ENCODE data around the gene CCDC191.

CCDC191 gene

GRCh38 chr3:114079761-114080160, 23.4 kb upstream of the CCDC191 start:
- Histone ChIP-seq H3K4me1 (ENCODE audit: insufficient read depth, low read length) (no peaks in the 10 kb centered on the region), H4K20me1 (ENCODE audit: insufficient read depth, low read length) (no peaks in the 10 kb centered on the region), H3K27ac (ENCODE audit: low read length) (no peak overlapping the region), H3K4me2 (ENCODE audit: insufficient read depth, low read length) (no peak overlapping the region), H3K79me2 (ENCODE audit: insufficient read depth, low read length) (no peaks in the 10 kb centered on the region), H2AFZ (ENCODE audit: low read depth, low read length) (no peak overlapping the region), H3K27me3 (ENCODE audit: insufficient read depth, low read length, poor library complexity) (no peaks in the 10 kb centered on the region), H3K4me3 (ENCODE audit: low read depth in 1 of 2, low read length in 2 of 2) (no peak overlapping the region), H3K36me3 (ENCODE audit: insufficient read depth, low read length) (peaks cover 91% of the 10 kb centered on the region), H3K9ac (ENCODE audit: low read depth, low read length) (no peak overlapping the region), H3K9me3 (ENCODE audit: insufficient read depth, low read length, severe bottlenecking) (no peaks in the 10 kb centered on the region)
- ATAC-seq (ENCODE audit: insufficient read depth, low read depth) = no peak
- TF ChIP-seq EZH2 (IDR thresholded peaks at IDR 0.05; ENCODE audit: borderline replicate concordance, low read depth, low read length, severe bottlenecking) = no peak
- TF ChIP-seq, protein P1, sequence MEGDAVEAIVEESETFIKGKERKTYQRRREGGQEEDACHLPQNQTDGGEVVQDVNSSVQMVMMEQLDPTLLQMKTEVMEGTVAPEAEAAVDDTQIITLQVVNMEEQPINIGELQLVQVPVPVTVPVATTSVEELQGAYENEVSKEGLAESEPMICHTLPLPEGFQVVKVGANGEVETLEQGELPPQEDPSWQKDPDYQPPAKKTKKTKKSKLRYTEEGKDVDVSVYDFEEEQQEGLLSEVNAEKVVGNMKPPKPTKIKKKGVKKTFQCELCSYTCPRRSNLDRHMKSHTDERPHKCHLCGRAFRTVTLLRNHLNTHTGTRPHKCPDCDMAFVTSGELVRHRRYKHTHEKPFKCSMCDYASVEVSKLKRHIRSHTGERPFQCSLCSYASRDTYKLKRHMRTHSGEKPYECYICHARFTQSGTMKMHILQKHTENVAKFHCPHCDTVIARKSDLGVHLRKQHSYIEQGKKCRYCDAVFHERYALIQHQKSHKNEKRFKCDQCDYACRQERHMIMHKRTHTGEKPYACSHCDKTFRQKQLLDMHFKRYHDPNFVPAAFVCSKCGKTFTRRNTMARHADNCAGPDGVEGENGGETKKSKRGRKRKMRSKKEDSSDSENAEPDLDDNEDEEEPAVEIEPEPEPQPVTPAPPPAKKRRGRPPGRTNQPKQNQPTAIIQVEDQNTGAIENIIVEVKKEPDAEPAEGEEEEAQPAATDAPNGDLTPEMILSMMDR (IDR thresholded peaks at IDR 0.05; ENCODE audit: borderline replicate concordance, extremely low read depth, low read length, poor library complexity, severe bottlenecking) = no peak
- DNase-seq = no peak

GRCh38 chr3:114078126-114078525, 21.8 kb upstream of the CCDC191 start:
- ATAC-seq (ENCODE audit: insufficient read depth, low read depth) (no peak), DNase-seq (no peak)
- Histone ChIP-seq H2AFZ (ENCODE audit: low read depth, low read length) (no peak overlapping the region), H3K4me1 (ENCODE audit: insufficient read depth, low read length) (no peaks in the 10 kb centered on the region), H3K27ac (ENCODE audit: low read length) (no peak overlapping the region), H3K9ac (ENCODE audit: low read depth, low read length) (no peak overlapping the region), H3K4me2 (ENCODE audit: insufficient read depth, low read length) (no peak overlapping the region), H3K36me3 (ENCODE audit: insufficient read depth, low read length) (peaks cover 95% of the 10 kb centered on the region), H3K9me3 (ENCODE audit: insufficient read depth, low read length, severe bottlenecking) (no peaks in the 10 kb centered on the region), H3K4me3 (ENCODE audit: low read depth in 1 of 2, low read length in 2 of 2) (no peak overlapping the region), H3K79me2 (ENCODE audit: insufficient read depth, low read length) (no peaks in the 10 kb centered on the region), H4K20me1 (ENCODE audit: insufficient read depth, low read length) (no peaks in the 10 kb centered on the region), H3K27me3 (ENCODE audit: insufficient read depth, low read length, poor library complexity) (no peaks in the 10 kb centered on the region)
- TF ChIP-seq, protein P1 (IDR thresholded peaks at IDR 0.05; ENCODE audit: borderline replicate concordance, extremely low read depth, low read length, poor library complexity, severe bottlenecking) = no peak
- TF ChIP-seq EZH2 (IDR thresholded peaks at IDR 0.05; ENCODE audit: borderline replicate concordance, low read depth, low read length, severe bottlenecking) = no peak

GRCh38 chr3:114076711-114077110, 20.4 kb upstream of the CCDC191 start:
- Histone ChIP-seq H3K79me2 (ENCODE audit: insufficient read depth, low read length) (no peaks in the 10 kb centered on the region), H3K27ac (ENCODE audit: low read length) (no peak overlapping the region), H3K9ac (ENCODE audit: low read depth, low read length) (no peak overlapping the region), H3K36me3 (ENCODE audit: insufficient read depth, low read length) (peaks cover 95% of the 10 kb centered on the region), H3K27me3 (ENCODE audit: insufficient read depth, low read length, poor library complexity) (no peaks in the 10 kb centered on the region), H2AFZ (ENCODE audit: low read depth, low read length) (no peak overlapping the region), H4K20me1 (ENCODE audit: insufficient read depth, low read length) (no peaks in the 10 kb centered on the region), H3K4me1 (ENCODE audit: insufficient read depth, low read length) (no peaks in the 10 kb centered on the region), H3K4me3 (ENCODE audit: low read depth in 1 of 2, low read length in 2 of 2) (no peak overlapping the region), H3K9me3 (ENCODE audit: insufficient read depth, low read length, severe bottlenecking) (no peaks in the 10 kb centered on the region), H3K4me2 (ENCODE audit: insufficient read depth, low read length) (no peak overlapping the region)
- DNase-seq = no peak
- TF ChIP-seq, protein P1 (IDR thresholded peaks at IDR 0.05; ENCODE audit: borderline replicate concordance, extremely low read depth, low read length, poor library complexity, severe bottlenecking) = no peak
- no peak for TF ChIP-seq EZH2 (IDR thresholded peaks at IDR 0.05; ENCODE audit: borderline replicate concordance, low read depth, low read length, severe bottlenecking)
- ATAC-seq (ENCODE audit: insufficient read depth, low read depth) = no peak

- Histone ChIP-seq H3K9me3 (ENCODE audit: insufficient read depth, low read length, severe bottlenecking) (no peaks in the 10 kb centered on the region), H4K20me1 (ENCODE audit: insufficient read depth, low read length) (no peaks in the 10 kb centered on the region), H3K27me3 (ENCODE audit: insufficient read depth, low read length, poor library complexity) (no peaks in the 10 kb centered on the region), H3K9ac (ENCODE audit: low read depth, low read length) (no peak overlapping the region), H2AFZ (ENCODE audit: low read depth, low read length) (no peak overlapping the region), H3K4me3 (ENCODE audit: low read depth in 1 of 2, low read length in 2 of 2) (no peak overlapping the region), H3K36me3 (ENCODE audit: insufficient read depth, low read length) (peaks cover 84% of the 10 kb centered on the region), H3K79me2 (ENCODE audit: insufficient read depth, low read length) (peaks cover 9% of the 10 kb centered on the region), H3K4me2 (ENCODE audit: insufficient read depth, low read length) (no peak overlapping the region), H3K27ac (ENCODE audit: low read length) (no peak overlapping the region), H3K4me1 (ENCODE audit: insufficient read depth, low read length) (no peaks in the 10 kb centered on the region)
- no peak for DNase-seq
- no peak for ATAC-seq (ENCODE audit: insufficient read depth, low read depth)
- TF ChIP-seq EZH2 (IDR thresholded peaks at IDR 0.05; ENCODE audit: borderline replicate concordance, low read depth, low read length, severe bottlenecking) = no peak
- TF ChIP-seq, protein P1 (IDR thresholded peaks at IDR 0.05; ENCODE audit: borderline replicate concordance, extremely low read depth, low read length, poor library complexity, severe bottlenecking) = no peak
These were observed 15.5 kb upstream of the CCDC191 start for GRCh38 chr3:114071786-114072185.
